ENCODE data around the gene A3GALT2.

- TF ChIP-seq RAD21 (conservative IDR thresholded peaks at IDR 0.05) (no peak), EZH2 (IDR thresholded peaks at IDR 0.05; ENCODE audit: borderline replicate concordance, insufficient read depth, low read length, poor library complexity, severe bottlenecking) (no peak), POLR2AphosphoS5 (IDR thresholded peaks at IDR 0.05) (no peak)
Measured at GRCh38 chr1:33319949-33320618, 814 bp downstream of the A3GALT2 start.
